Measurements from ENCODE around the gene KRTAP23-1.

KRTAP23-1 gene

DNA sequence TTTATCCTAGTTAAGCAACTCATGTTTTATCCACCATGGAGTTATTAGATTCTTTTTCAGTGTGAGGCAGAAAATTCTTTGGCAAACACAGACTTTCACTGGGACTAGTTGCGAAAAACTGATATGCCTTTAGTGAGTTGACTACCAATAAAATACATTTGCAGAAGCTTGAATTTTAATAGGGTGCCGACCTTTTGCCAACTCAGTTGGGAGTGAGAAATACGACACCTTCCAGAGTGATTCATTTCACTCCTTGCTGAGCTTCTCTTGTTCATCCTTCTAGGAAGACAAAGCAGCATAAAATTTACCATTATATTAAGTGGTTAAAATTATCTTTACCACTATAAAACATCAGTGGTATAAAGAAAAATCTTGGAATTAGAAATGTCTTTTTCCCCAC, 1.2 kb upstream of the KRTAP23-1 start:
- H3K27ac ChIP-seq, result no peak overlapping the region
- no peak for DNase-seq (ENCODE audit: low read depth, low spot score)

DNA sequence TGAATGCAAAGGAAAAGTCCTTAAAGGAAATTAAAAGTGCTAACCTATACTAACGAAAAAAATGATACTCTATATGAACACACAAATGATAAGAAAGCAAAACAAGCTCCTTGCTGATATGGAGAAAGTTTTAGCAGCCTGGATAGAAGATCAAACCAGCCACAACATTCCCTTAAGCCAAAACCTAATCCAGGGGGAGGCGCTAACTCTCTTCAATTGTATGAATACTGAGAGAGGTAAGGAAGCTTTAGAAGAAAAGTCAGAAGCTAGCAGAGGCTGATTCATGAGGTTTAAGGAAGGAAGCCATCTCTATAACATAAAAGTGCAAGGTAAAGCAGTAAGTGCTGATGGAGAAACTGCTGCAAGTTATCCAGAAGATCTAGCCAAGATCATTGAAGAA, 3.4 kb downstream of the KRTAP23-1 start:
- DNase-seq (ENCODE audit: low read depth, low spot score), result no peak
- Histone ChIP-seq H3K27ac (no peak overlapping the region), H3K36me3 (ENCODE audit: insufficient read depth, low read length) (no peaks in the 10 kb centered on the region), H3K9ac (ENCODE audit: insufficient read length) (no peak overlapping the region), H3K9me3 (ENCODE audit: low read depth, low read length) (no peaks in the 10 kb centered on the region), H3K4me3 (no peak overlapping the region)
- TF ChIP-seq EZH2 (IDR thresholded peaks at IDR 0.05), result no peak
- no peak for TF ChIP-seq FOXP2 (optimal IDR thresholded peaks at IDR 0.05; ENCODE audit: control extremely low read depth, extremely low read length, insufficient read depth)
- no peak for TF ChIP-seq POLR2AphosphoS5 (IDR thresholded peaks at IDR 0.05; ENCODE audit: borderline replicate concordance, low read depth, low read length)

More for the DNA sequence above, 1.2 kb upstream of the KRTAP23-1 start:
- H3K9me3 ChIP-seq (ENCODE audit: low read depth, low read length), result no peaks in the 10 kb centered on the region
- H3K4me3 ChIP-seq, result no peak overlapping the region
- no peaks in the 10 kb centered on the region for H3K36me3 ChIP-seq (ENCODE audit: insufficient read depth, low read length)
- H3K9ac ChIP-seq (ENCODE audit: insufficient read length), result no peak overlapping the region
- TF ChIP-seq FOXP2 (optimal IDR thresholded peaks at IDR 0.05; ENCODE audit: control extremely low read depth, extremely low read length, insufficient read depth) (no peak), POLR2AphosphoS5 (IDR thresholded peaks at IDR 0.05; ENCODE audit: borderline replicate concordance, low read depth, low read length) (no peak), EZH2 (IDR thresholded peaks at IDR 0.05) (no peak)

DNA sequence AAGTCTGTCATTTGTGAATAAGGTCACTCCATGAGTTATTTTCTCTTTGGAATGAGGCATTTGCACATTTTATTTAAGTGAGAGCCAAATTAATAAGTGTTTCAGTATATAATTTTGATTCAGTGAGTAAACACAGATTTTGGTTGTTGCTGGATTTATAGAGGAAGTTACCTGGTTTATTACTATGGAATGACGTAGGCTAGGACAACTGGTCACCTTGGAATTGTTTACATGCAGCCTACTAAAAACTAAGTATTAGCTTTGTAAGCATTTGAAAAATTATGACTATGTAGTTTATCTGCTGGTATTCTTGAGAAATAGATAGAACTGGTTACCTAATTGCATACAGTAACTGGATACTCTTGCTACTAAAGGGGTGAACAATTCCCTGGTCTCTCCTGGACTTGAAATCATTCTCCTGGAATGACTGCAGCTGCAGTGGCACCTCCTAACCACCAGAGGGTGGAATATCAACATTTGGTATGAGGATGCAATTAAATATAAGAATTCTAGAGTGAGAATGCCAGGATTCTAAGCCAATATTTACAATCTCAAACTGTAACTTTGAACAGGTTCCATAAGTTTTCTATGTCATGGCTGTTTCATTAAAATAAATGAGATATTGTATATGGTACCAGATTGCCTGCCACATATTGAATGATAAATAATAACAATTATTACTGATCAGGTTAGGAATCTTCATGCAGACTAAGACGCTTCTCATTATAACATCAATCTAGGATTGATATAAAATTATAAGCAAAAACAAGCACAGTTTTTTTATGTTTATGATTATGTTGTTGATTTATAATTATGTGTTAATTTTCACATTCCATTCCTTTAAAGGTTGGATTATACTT, 7.5 kb downstream of the KRTAP23-1 start:
- H3K9ac ChIP-seq (ENCODE audit: insufficient read length), result no peak overlapping the region
- no peaks in the 10 kb centered on the region for H3K36me3 ChIP-seq (ENCODE audit: insufficient read depth, low read length)
- H3K4me3 ChIP-seq, result no peak overlapping the region
- no peak for TF ChIP-seq FOXP2 (optimal IDR thresholded peaks at IDR 0.05; ENCODE audit: control extremely low read depth, extremely low read length, insufficient read depth)
- TF ChIP-seq EZH2 (IDR thresholded peaks at IDR 0.05), result no peak
- TF ChIP-seq POLR2AphosphoS5 (IDR thresholded peaks at IDR 0.05; ENCODE audit: borderline replicate concordance, low read depth, low read length), result no peak
- no peak overlapping the region for H3K27ac ChIP-seq
- no peaks in the 10 kb centered on the region for H3K9me3 ChIP-seq (ENCODE audit: low read depth, low read length)
- peak; percentile 3 for DNase-seq (ENCODE audit: low read depth, low spot score)

DNA sequence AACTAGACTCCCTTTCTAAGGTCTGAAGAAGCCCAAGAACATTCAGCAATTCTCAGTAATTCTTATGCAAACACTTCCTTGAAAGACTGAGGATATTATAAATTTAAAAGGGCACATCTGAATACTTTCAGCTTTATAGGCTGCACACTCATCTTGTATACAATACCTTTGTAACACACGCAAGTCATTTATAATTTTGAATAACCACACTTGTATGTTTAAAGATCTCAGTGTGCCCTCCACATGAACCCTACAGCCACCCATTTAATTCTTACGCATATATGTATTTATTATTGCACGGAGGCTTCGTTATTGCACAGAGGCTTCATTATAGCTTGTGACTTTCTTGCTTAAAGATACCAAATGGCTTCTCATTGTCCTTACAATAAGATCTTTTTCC, 9.7 kb downstream of the KRTAP23-1 start:
- Histone ChIP-seq H3K36me3 (ENCODE audit: insufficient read depth, low read length) (no peaks in the 10 kb centered on the region), H3K4me3 (no peak overlapping the region), H3K9ac (ENCODE audit: insufficient read length) (no peak overlapping the region), H3K9me3 (ENCODE audit: low read depth, low read length) (no peaks in the 10 kb centered on the region), H3K27ac (no peak overlapping the region)
- no peak for TF ChIP-seq FOXP2 (optimal IDR thresholded peaks at IDR 0.05; ENCODE audit: control extremely low read depth, extremely low read length, insufficient read depth)
- TF ChIP-seq POLR2AphosphoS5 (IDR thresholded peaks at IDR 0.05; ENCODE audit: borderline replicate concordance, low read depth, low read length), result no peak
- TF ChIP-seq EZH2 (IDR thresholded peaks at IDR 0.05), result no peak
- DNase-seq (ENCODE audit: low read depth, low spot score), result no peak

DNA sequence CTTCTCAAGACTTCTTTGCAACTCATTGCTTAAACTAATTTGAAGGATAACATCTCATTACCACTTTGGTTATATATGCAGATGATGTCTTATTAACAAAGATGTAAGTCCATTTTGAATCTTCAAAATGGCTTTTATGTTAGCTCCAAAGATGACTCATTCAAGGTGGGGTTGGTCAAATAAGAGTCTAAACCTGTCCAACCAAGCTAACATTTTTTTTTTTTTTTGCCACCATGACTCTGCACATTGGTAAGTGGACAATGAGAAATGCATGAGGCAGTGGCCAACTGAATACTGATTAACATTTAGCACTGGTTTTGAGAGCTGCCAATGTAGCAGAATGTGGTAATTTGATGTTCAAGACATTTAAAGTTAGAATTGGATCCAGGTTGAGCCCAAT, 10.6 kb downstream of the KRTAP23-1 start:
- no peak for DNase-seq (ENCODE audit: low read depth, low spot score)
- H3K4me3 ChIP-seq, result no peak overlapping the region
- H3K27ac ChIP-seq, result no peak overlapping the region
- H3K9ac ChIP-seq (ENCODE audit: insufficient read length), result no peak overlapping the region
- TF ChIP-seq POLR2AphosphoS5 (IDR thresholded peaks at IDR 0.05; ENCODE audit: borderline replicate concordance, low read depth, low read length) (no peak), EZH2 (IDR thresholded peaks at IDR 0.05) (no peak), FOXP2 (optimal IDR thresholded peaks at IDR 0.05; ENCODE audit: control extremely low read depth, extremely low read length, insufficient read depth) (no peak)
- H3K36me3 ChIP-seq (ENCODE audit: insufficient read depth, low read length), result no peaks in the 10 kb centered on the region
- no peaks in the 10 kb centered on the region for H3K9me3 ChIP-seq (ENCODE audit: low read depth, low read length)

DNA sequence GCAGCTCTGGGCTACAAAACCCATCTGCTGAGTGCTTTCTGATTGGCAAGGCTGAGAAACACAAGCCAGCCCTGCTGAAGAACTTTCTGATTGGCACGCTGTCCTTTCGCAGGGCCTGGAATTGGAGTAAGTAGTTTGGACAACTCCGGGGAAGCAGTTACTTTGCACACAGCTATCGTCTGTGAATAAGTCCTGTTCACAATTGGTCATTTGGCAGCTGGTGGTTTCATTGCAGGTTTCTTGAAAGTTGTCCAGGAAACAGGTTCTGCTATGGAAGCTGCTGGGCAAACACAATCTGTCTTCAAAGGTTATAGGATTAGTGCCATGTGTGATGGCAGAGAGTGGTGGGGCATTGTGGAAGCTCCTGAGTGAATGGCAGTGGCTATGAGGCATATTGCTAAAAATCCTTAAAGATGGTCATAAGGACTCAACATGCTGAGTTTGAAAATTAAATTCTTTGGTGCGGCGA, 11.1 kb downstream of the KRTAP23-1 start, which contains the start of gene KRTAP27-1:
Gene KRTAP27-1, minus strand, starts transcription at position 419 of the 469 bp plus-strand sequence. Its CDS starts 26 bp downstream, at position 393.
- Histone ChIP-seq H3K27ac (no peak within 1 kb of the TSS), H3K4me3 (no peak within 1 kb of the TSS), H3K36me3 (ENCODE audit: insufficient read depth, low read length) (no peaks in the 10 kb centered on the region), H3K9me3 (ENCODE audit: low read depth, low read length) (no peaks in the 10 kb centered on the region), H3K9ac (ENCODE audit: insufficient read length) (no peak within 1 kb of the TSS)
- TF ChIP-seq FOXP2 (optimal IDR thresholded peaks at IDR 0.05; ENCODE audit: control extremely low read depth, extremely low read length, insufficient read depth) (no peak), EZH2 (IDR thresholded peaks at IDR 0.05) (no peak), POLR2AphosphoS5 (IDR thresholded peaks at IDR 0.05; ENCODE audit: borderline replicate concordance, low read depth, low read length) (no peak)
- no peak for DNase-seq (ENCODE audit: low read depth, low spot score)

DNA sequence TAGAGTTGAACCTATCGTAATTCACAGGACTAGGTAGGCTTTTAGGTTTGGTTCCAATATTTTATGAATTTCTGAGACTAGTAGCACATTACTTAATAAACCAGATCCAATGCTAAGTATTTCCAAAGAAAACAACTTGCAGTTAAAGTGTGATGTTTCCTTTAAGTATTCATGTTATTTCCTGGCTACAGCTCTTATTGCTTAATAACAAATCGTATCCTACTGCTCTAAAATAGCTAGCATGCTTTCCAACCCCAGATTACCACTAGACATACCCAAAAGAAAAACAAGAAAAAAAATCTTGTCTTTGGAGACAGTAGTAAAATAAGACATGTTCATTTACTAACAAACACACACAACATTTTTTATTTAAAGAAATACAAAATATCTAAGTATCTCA, 11.8 kb downstream of the KRTAP23-1 start:
- Histone ChIP-seq H3K9me3 (ENCODE audit: low read depth, low read length) (no peaks in the 10 kb centered on the region), H3K9ac (ENCODE audit: insufficient read length) (no peak overlapping the region), H3K27ac (no peak overlapping the region), H3K4me3 (no peak overlapping the region), H3K36me3 (ENCODE audit: insufficient read depth, low read length) (no peaks in the 10 kb centered on the region)
- no peak for DNase-seq (ENCODE audit: low read depth, low spot score)
- TF ChIP-seq FOXP2 (optimal IDR thresholded peaks at IDR 0.05; ENCODE audit: control extremely low read depth, extremely low read length, insufficient read depth), result no peak
- no peak for TF ChIP-seq POLR2AphosphoS5 (IDR thresholded peaks at IDR 0.05; ENCODE audit: borderline replicate concordance, low read depth, low read length)
- no peak for TF ChIP-seq EZH2 (IDR thresholded peaks at IDR 0.05)

DNA sequence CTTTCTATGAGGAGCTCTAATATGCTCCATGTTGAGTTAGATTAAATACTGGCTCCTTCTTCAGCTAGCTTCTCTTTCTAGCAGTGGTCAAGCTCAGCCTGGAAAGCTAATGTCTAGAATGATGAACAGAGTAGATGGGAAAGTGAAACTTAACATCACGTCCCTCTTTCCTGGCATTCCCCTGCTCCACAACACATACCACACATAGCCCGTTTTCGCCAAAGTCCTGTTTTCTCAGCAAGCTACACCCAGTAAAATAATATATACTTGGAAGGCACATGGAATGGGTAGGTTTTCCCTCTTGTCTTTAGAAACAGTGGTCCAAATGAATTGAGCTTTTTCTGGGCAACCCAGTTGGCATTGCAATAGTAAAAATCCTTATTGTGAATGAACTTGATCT, 14.7 kb downstream of the KRTAP23-1 start:
- Histone ChIP-seq H3K36me3 (ENCODE audit: insufficient read depth, low read length) (no peaks in the 10 kb centered on the region), H3K4me3 (no peak overlapping the region), H3K9me3 (ENCODE audit: low read depth, low read length) (no peaks in the 10 kb centered on the region), H3K27ac (no peak overlapping the region), H3K9ac (ENCODE audit: insufficient read length) (no peak overlapping the region)
- no peak for DNase-seq (ENCODE audit: low read depth, low spot score)
- TF ChIP-seq POLR2AphosphoS5 (IDR thresholded peaks at IDR 0.05; ENCODE audit: borderline replicate concordance, low read depth, low read length) (no peak), EZH2 (IDR thresholded peaks at IDR 0.05) (no peak), FOXP2 (optimal IDR thresholded peaks at IDR 0.05; ENCODE audit: control extremely low read depth, extremely low read length, insufficient read depth) (no peak)
